ENCODE data around the gene HTRA1. TPM values are rescaled to one million over a fixed set of nuclear protein-coding genes. Genes with fewer than 3 reads are reported as not detected.

The HTRA1 gene
- polyA plus RNA-seq, 1 of the 3 experiments (the other 2 are of a cell fraction) = 291 TPM

GRCh38 chr10:122497241-122497640, 35.9 kb downstream of the HTRA1 start:
- ChIA-PET CTCF (interaction anchor here (1.9 kb wide), 1 partner anchor 68 kb away, joined by 9 read pairs; no protein-coding TSS in a partner anchor), POLR2A (no interaction called here)
- Histone ChIP-seq H2AFZ (ENCODE audit: low read depth) (no peak overlapping the region), H3K27ac (ENCODE audit: low read depth in 2 of 2, low read length in 1 of 2) (no peak overlapping the region), H4K20me1 (ENCODE audit: insufficient read depth) (no peaks in the 10 kb centered on the region), H3F3A (replicated peaks; ENCODE audit: insufficient read depth) (peaks cover 15% of the 10 kb centered on the region), H3K79me2 (ENCODE audit: insufficient read depth) (no peaks in the 10 kb centered on the region; the same call in 1 of the 2 replicates), H3K9ac (no peak overlapping the region), H3K9me3 (no peaks in the 10 kb centered on the region), H3K36me3 (replicated peaks in 1 of 2; ENCODE audit: control insufficient read depth in 1 of 2, insufficient read depth in 2 of 2, low read length in 1 of 2) (peaks cover 0 to 6% of the 10 kb centered on the region in 2 experiments), H3K4me1 (ENCODE audit: control insufficient read depth in 1 of 2, insufficient read depth in 2 of 2, low read depth in 1 of 2, low read length in 1 of 2) (peaks cover 0 to 18% of the 10 kb centered on the region in 2 experiments; a peak in 2 of 4 replicates), H3K4me2 (no peak overlapping the region), H3K27me3 (ENCODE audit: insufficient read depth) (no peaks in the 10 kb centered on the region), H3K4me3 (ENCODE audit: low read depth in 2 of 2, low read length in 1 of 2) (no peak overlapping the region), H3K9me2 (no peaks in the 10 kb centered on the region)
- TF ChIP-seq RCOR1 (IDR thresholded peaks at IDR 0.05; ENCODE audit: low read length) (no peak), SIN3A (IDR thresholded peaks at IDR 0.05; ENCODE audit: borderline replicate concordance, low read depth, low read length) (no peak), MEF2A (IDR thresholded peaks at IDR 0.05; ENCODE audit: borderline replicate concordance, low read depth) (no peak), SMC3 (IDR thresholded peaks at IDR 0.05; ENCODE audit: low read depth, low read length) (no peak), FOXJ3 (CRISPR knock-in tag; IDR thresholded peaks at IDR 0.05) (no peak)
- no peak for DNase-seq
- 80% methylated on average over 1 of the region's 2 CpGs for WGBS (ENCODE audit: low lambda C conversion rate)

- no peaks in the 10 kb centered on the region for H3K9me2 ChIP-seq
- 92% methylated on average over 5 of the region's 5 CpGs for WGBS (ENCODE audit: low lambda C conversion rate)
- TF ChIP-seq USF1 (IDR thresholded peaks at IDR 0.05; ENCODE audit: borderline replicate concordance, low read depth) (no peak), RFX5 (IDR thresholded peaks at IDR 0.05; ENCODE audit: low read length) (no peak), CTCF (IDR thresholded peaks at IDR 0.05) (no peak), SMC3 (IDR thresholded peaks at IDR 0.05; ENCODE audit: low read depth, low read length) (no peak), EP300 (IDR thresholded peaks at IDR 0.05; ENCODE audit: borderline replicate concordance in 1 of 2, low read depth in 1 of 2, low read length in 1 of 2) (no peak), TEAD4 (IDR thresholded peaks at IDR 0.05; ENCODE audit: borderline replicate concordance, insufficient read depth) (no peak), JUND (IDR thresholded peaks at IDR 0.05) (no peak), MEF2A (IDR thresholded peaks at IDR 0.05; ENCODE audit: borderline replicate concordance, low read depth) (no peak), USF2 (IDR thresholded peaks at IDR 0.05; ENCODE audit: borderline replicate concordance, low read depth, low read length) (no peak), RCOR1 (IDR thresholded peaks at IDR 0.05; ENCODE audit: low read length) (no peak)
- H3F3A ChIP-seq (replicated peaks; ENCODE audit: insufficient read depth) = peaks cover 15% of the 10 kb centered on the region
- H3K4me2 ChIP-seq = no peak overlapping the region
- H3K27me3 ChIP-seq (ENCODE audit: insufficient read depth) = no peaks in the 10 kb centered on the region
- no peaks in the 10 kb centered on the region for H3K9me3 ChIP-seq
- H3K36me3 ChIP-seq (replicated peaks in 1 of 2; ENCODE audit: control insufficient read depth in 1 of 2, insufficient read depth in 2 of 2, low read length in 1 of 2) = peaks cover 0 to 6% of the 10 kb centered on the region in 2 experiments
- H2AFZ ChIP-seq (ENCODE audit: low read depth) = no peak overlapping the region
- no peak overlapping the region for H3K4me3 ChIP-seq (ENCODE audit: low read depth in 2 of 2, low read length in 1 of 2)
- ChIA-PET CTCF (no interaction called here), POLR2A (no interaction called here)
- peaks cover 3 to 18% of the 10 kb centered on the region in 2 experiments; a peak in 2 of 4 replicates for H3K4me1 ChIP-seq (ENCODE audit: control insufficient read depth in 1 of 2, insufficient read depth in 2 of 2, low read depth in 1 of 2, low read length in 1 of 2)
- H4K20me1 ChIP-seq (ENCODE audit: insufficient read depth) = no peaks in the 10 kb centered on the region
- no peak overlapping the region for H3K9ac ChIP-seq
- no peak overlapping the region for H3K27ac ChIP-seq (ENCODE audit: low read depth in 2 of 2, low read length in 1 of 2)
- H3K79me2 ChIP-seq (ENCODE audit: insufficient read depth) = no peaks in the 10 kb centered on the region; the same call in 1 of the 2 replicates
- DNase-seq = no peak
These were observed 37.2 kb downstream of the HTRA1 start for GRCh38 chr10:122498521-122498920.

Data from SK-N-SH (cell line).